ENCODE results near the gene MACROD1.
A peak's percentile ranks its signal among the peaks of the same experiment; 100 is the strongest.
"Not testable (repeated sequence)": the region's sequence is repeated elsewhere in the genome, so short reads cannot be mapped to it uniquely, and the experiment has no call there.

The MACROD1 gene

GRCh38 chr11:63986156-63986931, 179.6 kb downstream of the MACROD1 start, which contains the start of gene OTUB1:
Gene OTUB1, plus strand, starts transcription at chr11:63986438. Its CDS starts 19 bp downstream, at chr11:63986457.
- DNase-seq, result peak; percentile 88

GRCh38 chr11:63985812-63986155, 180.1 kb downstream of the MACROD1 start:
- DNase-seq, result no peak

GRCh38 chr11:63979426-63979825, 186.5 kb downstream of the MACROD1 start:
- DNase-seq, result no peak

- no peak for DNase-seq
Observed at GRCh38 chr11:63978551-63979239, 187.2 kb downstream of the MACROD1 start.

- peak; percentile 98 for DNase-seq
Observed at GRCh38 chr11:63974259-63975143, 191.4 kb downstream of the MACROD1 start, which contains the start of gene COX8A. Gene COX8A, plus strand, starts transcription at chr11:63974620. Its CDS starts 61 bp downstream, at chr11:63974681.

GRCh38 chr11:63973912-63974258, 192.0 kb downstream of the MACROD1 start:
- not testable (repeated sequence) for DNase-seq

- no peak for DNase-seq
Observed at GRCh38 chr11:63970902-63971301, 195.0 kb downstream of the MACROD1 start.

- DNase-seq, result no peak
Observed at GRCh38 chr11:63969461-63969860, 196.5 kb downstream of the MACROD1 start.

- no peak for DNase-seq
Observed at GRCh38 chr11:63966444-63966843, 199.5 kb downstream of the MACROD1 start.

GRCh38 chr11:63963895-63964294, 202.0 kb downstream of the MACROD1 start:
- DNase-seq, result not testable (repeated sequence)

- DNase-seq, result peak; percentile 34
Observed at GRCh38 chr11:63961608-63962412, 204.1 kb downstream of the MACROD1 start.

GRCh38 chr11:63958008-63958407, 207.9 kb downstream of the MACROD1 start:
- DNase-seq, result no peak

GRCh38 chr11:63952570-63952969, 213.3 kb downstream of the MACROD1 start:
- DNase-seq, result no peak

GRCh38 chr11:63951779-63952536, 214.0 kb downstream of the MACROD1 start:
- DNase-seq, result no peak

Data from NCI-H1417 treated with DMSO at 0.1 percent for 48 hours (cell line).